GM19351 (cell line): Measurements from ENCODE around the gene NTN3.

Experiments
- ATAC-seq: cut with Tn5 transposase; IDR thresholded peaks from one replicate; pipeline ENCODE4 v1.9.1; 2021; ENCODE audit warnings: mild to moderate bottlenecking, moderate library complexity; ENCODE audit not compliant: unreplicated experiment

NTN3 gene

DNA sequence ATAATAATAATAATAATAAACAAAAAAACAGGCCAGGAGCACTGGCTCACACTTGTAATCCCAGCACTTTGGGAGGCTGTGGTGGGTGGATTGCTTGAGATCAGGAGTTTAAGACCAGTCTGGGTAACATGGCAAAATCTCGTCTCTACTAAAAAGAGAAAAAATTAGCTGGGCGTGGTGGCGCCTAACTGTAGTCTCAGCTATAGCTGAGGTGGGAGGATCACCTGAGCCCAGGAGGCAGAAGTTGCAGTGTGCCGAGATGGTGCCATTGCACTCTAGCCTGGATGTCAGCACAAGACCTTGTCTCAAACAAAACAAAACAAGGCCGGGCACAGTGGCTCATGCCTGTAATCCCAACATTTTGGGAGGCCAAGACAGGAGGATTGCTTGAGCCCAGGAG lies 23.9 kb downstream of the NTN3 start:
- ATAC-seq, result no peak

GRCh38 chr16:2496223-2497115 lies 25.4 kb downstream of the NTN3 start:
- no peak for ATAC-seq

DNA sequence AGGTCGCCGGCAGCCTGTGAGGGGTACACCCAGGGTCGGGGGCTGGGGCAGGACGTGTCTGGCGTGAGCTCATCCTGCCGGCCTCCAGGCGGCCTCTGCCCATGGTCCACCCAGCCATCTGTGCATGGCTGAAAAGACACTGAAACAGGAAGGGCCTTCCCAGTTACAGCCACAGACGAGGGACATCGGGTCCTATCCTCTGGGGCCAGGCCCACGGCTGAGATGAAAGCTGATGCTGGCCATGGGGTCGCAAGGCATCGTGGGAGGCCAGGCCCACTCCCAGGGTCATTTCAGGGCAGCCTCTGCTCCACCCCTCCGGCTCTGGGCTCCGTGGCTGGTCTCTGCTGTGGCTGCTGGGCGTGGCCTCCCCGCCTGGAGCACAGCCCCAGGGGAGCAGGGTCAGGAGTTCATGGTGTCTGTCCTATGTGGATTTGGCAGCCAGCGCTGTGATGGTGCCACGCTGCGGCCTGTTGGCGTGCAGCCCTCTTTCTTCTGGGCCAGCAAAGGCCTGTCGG lies 26.1 kb downstream of the NTN3 start:
- ATAC-seq, result no peak

GRCh38 chr16:2497695-2498484 lies 26.8 kb downstream of the NTN3 start:
- no peak for ATAC-seq

- no peak for ATAC-seq
These were observed 27.6 kb downstream of the NTN3 start for GRCh38 chr16:2498531-2499253.

DNA sequence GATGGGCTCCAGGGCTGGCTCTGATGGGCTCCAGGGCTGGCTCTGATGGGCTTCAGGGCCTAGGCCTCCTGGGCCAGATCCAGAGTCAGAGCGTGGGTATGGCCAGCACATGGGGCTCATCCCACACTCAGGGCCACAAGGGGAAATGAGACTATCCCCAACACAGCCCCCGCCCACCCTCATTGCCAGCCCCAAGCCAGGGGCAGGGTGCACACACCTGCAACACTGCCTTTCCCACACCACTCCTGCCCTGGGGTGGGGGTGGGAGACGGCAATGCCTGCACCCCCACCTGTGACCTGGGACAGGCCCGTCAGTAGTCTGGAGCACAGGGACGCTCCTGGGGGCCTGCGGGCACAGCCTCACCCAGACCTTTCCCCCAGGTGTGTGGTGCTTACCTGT lies 28.4 kb downstream of the NTN3 start:
- no peak for ATAC-seq

GRCh38 chr16:2499890-2500429 lies 28.9 kb downstream of the NTN3 start:
- no peak for ATAC-seq

GRCh38 chr16:2500430-2500917 lies 29.4 kb downstream of the NTN3 start:
- no peak for ATAC-seq

GRCh38 chr16:2500918-2501750 lies 30.0 kb downstream of the NTN3 start:
- ATAC-seq, result no peak

DNA sequence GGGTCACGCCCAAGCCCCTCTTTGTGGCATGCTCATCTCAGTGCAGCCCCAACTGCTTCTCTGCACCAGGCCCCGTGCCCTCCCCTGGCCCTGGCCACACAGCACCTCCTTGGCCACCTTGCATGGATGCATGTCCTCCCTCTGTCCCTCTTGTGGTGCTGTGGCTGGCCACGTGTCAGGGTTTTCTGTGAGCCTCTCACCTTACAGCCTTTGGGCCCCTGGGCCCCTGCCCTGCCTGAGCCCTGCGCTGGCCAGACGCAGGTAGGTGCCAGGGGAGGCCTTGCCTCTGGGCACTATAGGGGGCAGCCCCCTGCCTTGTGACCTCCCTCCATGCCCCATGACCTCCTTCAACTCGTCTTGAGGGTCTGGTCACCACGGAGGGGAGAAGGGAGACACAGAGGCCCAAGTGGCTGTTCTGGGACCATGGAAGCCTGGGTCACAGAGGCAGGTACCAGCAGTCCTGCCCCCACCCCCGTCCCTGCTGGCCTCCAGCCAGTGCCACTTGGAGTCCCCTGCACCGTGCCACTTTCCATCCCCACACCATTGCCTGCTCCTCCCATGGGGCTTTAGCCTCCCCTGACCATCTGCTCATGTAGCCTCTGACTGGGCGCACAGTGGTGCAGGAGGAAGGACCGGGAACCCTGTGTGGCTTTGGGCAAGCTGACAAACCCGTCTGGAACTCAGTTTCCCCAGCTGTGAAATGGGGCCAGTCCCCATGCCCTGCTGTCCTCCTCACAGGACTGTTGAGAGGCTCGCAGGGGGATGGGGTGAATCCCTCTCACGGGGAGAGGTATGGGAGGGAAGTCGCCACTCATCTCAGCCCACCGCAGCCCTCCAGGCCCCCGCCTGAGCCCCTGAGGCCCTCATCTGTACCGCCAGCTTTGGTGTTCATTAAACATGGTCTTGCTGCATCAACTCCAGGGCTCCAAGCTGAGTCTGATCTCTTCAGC lies 31.1 kb downstream of the NTN3 start:
- ATAC-seq, result no peak

- no peak for ATAC-seq
These were observed 34.6 kb downstream of the NTN3 start for GRCh38 chr16:2505695-2506094.

- ATAC-seq, result no peak
These were observed 36.1 kb downstream of the NTN3 start for GRCh38 chr16:2507052-2507659.

- ATAC-seq, result no peak
These were observed 36.6 kb downstream of the NTN3 start for GRCh38 chr16:2507665-2508064.

DNA sequence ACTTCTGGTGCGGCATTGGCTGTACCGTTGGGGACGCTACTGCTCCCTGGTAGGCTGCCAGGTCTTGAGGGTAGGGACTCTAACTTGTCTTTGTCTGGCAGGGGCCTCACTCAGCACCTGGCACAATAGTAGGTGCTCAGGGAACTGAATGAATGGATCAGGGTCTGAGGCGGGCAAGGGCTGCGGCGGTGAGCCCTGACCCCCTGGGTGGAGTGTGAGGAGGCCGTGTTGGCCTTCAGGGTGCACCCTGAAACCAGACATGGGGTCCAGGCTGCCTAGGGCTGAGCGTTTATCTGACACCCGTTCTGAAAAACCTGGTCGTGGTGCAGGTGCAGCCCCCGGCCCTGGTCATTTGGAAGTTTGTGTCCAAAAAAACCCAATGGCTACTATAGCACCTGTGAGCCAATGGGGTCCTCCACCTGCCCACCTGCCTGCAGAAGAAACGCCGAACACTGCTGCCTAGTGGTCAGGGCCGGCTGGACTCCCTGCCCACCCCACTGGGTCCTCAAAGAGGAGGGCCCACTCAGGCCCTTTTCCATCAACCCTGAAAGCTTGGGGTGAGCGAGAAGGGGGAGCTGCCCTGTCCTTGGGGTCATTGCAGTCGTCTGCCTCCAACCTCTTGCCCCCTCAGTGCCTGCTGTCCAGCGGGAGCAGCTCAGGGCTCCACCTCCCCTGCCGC lies 37.8 kb downstream of the NTN3 start:
- no peak for ATAC-seq

DNA sequence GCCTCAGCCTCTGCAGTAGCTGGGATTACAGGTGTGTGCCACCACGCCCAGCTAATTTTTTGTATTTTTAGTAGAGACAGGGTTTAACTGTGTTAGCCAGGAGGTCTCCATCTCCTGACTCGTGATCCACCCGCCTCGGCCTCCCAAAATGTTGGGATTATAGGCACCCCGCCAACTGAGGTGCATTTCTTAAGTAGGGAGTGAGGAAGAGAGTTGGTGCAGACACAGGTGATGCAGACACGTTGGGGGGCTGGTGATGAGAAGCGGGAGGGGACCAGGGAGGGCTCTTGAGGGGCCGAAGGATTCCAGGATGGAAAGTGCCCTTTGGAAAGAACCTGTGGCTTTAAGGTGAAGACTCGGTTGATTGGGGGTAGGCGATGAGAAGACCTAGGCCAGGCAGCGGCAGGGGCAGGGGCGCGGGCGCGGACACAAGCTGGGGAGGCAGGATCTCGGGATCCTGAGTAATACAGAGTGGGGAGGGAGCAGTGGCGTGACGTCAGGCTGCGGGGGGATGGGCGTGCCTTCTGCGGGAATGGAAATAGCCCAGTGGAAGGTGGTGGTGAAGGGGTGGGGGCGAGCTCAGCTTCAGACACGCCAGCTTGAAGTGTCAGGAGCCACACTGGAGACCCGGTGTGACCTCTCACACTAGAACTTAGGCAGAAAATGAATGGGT lies 40.2 kb downstream of the NTN3 start:
- no peak for ATAC-seq

- no peak for ATAC-seq
These were observed 41.1 kb downstream of the NTN3 start for GRCh38 chr16:2511996-2512734.
